T-helper 1 cell treated with Interleukin-12 subunit alpha and Interleukin-12 subunit beta and Interleukin-4 antibody, amounts not matched to agents 30 ng/mL and 1 ng/mL, for 36 hours (primary cell): ENCODE measurements around the gene AKAP13. TPM values are rescaled to one million over a fixed set of nuclear protein-coding genes. Genes with fewer than 3 reads are reported as not detected.

Experiments used
- intact Hi-C: fragments of 100-400 bp; cut with micrococcal nuclease; formaldehyde crosslinking; loops from one replicate; pipeline ENCODE4 v1.15.1; 2024
- total RNA-seq: library from RNA; stranded (reverse); gene quantifications from 2 replicates; pipeline ENCODE4 v1.2.3, GENCODE V29; 2022

AKAP13 gene
- total RNA-seq, 1 donor from 2014 or later = 184 TPM

DNA sequence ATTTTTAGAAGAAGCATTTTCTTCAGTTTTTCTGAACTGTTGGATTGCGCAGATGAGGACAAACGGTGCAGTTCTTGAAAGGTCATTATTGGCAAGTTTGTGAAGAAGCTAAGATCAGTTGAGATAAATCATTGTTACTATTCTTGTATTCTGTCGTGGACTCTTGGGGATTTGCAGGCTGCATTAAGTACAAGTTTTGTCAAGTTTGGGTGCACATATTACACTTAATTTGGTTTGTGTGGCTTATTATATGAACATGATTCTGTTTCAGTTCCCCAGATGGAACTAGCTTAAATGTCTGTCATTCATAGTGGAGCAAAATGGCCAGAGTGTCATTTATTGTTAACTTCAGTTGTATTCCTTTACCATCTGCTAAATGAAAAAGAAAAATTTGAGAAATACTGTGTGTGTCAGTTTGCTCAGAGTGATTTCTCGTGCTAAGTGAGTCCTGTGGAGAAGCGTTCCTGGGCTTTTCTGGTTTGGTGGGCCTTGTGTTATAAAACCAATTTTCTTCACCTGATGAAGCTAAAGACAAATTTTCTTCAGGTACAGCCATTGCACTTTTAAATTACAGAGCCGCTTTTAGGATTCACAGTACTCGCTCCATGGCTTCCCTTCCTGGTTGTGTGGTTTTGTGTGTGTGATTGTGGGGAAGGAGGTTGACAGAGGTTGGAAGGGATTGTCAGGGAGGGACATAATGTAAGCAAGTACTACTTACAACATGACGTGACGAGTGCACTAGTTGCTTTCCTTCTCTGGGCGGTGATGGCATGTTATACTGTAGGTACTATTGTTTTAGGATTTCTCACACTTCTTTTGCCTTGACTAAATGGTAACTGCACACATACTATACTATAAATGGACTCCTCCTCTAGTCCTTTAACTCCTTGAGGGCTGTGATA, 1.7 kb downstream of the AKAP13 start:
- intact Hi-C loops = loop anchor here (2.0 kb wide), 1 partner anchor 19 kb away; no protein-coding TSS in a partner anchor

DNA sequence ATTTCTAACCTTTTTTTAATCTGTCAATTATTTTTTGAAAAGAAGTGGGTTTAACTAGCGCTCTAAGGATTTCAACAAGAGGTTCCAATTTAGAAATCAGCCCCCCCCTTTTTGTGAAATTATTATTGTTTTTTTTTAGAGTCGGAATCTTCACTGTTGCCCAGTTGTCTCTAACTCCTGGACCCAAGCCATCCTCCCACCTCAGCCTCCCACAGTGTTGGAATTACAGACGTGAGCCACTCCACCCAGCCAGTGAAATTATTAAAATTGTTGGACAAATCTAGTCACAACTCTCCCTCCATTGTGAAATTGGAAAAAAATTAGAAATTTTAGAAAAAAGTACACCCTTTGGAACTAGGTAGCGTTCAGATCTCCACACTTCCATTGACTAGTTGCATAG, 2.5 kb downstream of the AKAP13 start:
- intact Hi-C loops = loop anchor here (2.0 kb wide), 1 partner anchor 18 kb away; no protein-coding TSS in a partner anchor

DNA sequence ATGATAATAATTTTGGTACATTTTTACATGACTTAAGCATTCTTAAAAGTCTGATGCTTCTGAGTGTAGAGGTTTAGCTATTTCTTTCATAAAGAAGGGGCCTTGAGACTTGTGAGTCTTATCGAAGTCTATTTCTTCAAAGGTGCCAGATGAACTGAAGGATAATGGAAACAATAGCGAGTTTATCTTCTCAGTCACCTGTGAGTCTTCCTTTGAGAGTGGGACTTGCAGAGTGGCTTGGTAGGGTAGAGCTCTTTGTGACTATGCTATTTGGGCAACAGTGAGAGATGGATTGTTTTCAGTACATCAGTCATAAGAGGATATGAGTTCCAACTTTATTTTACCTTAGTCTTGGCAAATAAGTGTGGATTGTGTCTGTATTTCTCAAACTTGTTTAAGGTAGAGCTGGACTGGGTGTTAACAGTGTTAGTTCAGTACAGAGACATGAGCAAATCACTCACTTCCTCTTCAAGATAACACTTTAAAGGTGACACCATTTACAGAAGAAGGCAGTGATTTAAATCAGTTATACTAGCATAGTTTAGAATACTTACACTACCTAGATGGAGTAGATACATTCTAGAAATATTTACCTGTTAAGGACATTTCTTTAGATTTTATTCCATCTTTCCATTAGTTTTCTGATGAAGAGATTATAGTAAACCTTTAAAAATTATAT, 3.2 kb downstream of the AKAP13 start:
- intact Hi-C loops = loop anchor here (2.0 kb wide), 1 partner anchor 17 kb away; no protein-coding TSS in a partner anchor

DNA sequence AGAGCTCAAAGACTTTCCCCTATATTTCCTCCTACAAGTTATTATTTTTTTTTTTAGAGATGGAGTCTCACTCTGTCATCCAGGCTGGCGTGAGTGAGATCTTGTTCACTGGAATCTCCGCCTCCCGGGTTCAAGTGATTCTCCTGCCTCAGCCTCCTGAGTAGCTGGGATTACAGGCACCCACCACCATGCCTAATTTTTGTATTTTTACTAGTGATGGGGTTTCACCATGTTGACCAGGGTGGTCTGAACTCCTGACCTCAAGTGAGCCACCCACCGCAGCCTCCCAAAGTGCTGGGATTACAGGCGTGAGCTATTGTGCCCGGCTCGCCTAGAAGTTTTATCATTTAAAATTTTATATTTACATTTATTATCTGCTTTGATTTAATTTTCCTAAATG, 5.9 kb downstream of the AKAP13 start:
- intact Hi-C loops = no loop called here

DNA sequence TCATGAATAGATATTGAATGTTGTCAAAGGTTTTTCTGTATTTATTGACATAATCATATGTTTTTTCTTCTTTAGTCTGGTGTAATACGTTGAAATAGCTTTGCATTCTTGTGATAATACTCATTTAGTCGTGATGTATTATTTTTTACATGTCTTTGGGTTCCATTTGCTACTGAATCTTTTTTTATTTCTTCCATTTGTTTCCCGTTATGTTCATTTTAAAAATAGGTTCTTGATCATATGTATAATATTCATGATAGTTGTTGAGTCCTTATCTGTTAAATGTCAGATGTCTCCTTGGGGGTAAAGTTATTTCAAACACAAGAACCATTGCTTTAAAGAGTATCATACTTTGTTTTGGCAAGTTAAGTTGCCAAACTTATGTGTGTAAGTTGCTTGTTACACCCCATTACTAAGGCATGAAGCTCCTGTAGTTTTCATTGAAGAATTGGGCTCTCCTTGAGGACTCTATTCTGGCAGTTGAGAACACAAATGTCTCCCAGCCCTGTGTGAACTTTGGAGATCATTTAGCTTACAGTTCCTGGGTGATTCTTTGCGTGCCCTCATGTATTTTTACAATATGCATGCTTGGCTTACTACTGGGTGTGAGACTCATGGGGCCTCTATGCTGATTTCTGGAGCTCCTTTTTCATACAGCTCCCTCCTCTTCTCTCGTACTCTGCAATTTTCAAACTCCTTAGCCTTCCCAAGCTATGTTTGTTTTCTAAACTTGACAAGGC, 8.3 kb downstream of the AKAP13 start:
- intact Hi-C loops = no loop called here

DNA sequence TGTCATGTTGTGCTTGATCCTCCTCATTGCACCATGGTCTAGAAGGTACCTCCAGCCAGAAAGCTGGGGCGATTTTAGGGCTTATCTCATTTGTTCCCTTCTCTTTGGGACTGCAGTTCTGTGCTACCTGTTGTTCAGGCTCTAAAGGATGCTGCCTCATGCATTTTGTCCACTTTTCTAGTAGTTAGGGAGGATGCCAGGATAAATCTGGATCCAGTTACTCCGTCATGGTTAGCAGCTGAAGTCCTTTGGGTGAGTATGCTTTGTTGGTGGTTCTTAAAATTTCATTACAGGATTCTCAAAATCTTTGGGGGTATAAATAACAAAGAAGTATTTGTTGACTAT, 8.9 kb downstream of the AKAP13 start:
- intact Hi-C loops = no loop called here

DNA sequence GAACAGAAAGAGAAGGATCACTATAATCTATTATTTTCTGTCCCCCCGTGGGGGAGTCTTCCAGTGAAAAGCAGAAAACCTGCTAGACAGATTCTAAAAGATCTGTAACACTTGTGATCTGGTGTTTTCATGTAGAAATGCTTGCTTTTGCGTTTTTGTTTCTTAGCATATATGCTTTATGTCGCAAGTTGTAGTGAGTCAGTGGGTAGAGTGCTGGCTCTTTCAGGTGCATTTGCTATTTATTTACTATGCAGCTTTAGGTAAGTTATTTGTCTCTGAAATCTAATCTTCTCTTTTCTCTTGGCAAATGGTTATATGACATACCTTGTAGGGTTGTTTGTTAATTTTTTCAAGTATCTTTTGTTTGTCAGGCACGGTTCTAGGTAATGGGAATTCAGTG, 9.4 kb downstream of the AKAP13 start:
- intact Hi-C loops = no loop called here

DNA sequence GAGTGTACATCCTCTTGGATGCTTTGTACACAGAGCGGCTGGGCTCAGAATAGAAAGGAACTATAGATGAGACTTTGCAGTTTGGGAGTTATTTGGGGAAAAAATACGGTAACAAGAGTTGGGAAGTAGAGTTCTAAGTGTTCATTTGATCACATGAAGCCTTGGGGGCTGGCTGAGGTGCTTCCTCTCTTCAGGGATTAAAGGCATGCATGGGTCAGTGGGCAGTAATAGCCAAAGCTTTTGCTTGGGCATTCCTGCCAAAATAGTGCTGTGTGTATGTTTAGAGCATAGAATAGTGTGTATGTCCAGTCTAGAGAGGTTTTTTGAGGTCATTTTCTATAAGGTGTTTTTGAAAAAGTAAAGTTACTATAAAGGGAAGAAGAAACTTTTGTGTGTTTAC, 12.8 kb downstream of the AKAP13 start:
- intact Hi-C loops = no loop called here

DNA sequence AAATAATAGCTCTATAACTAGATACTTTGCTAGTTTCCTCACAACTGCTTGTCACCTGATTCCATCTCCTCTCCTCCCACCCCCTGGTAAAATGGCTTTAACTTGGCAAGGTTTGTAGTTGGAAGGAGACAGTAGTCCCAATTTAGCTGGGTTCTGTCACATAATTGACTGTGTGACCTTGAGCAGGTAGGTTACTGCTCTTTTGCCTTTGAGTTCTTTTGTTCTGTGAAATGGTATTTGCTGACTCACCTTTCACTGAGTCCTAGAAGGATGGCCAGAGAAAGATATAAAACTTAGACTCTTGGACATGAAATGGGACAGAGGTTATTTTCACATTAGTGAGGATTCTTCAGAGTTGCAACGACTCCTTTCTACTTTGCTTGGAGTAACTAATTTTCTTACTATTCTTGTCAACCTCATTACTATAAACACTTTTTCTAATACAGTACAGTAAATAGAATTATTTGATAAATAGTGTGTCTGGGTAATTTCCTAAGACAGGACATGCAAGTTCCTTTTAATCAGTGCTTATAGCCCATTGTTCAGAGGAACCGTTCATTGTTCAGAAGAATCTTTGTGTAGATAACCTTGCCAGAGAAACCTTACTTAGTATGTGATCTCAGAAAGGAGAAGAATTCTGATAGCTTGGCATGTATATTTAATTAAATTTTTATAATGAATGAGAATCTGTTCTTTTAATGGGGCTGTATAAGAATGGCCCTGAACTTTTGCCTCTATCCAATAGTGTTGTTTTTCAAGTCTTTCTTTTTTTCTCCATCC, 14.3 kb downstream of the AKAP13 start:
- intact Hi-C loops = no loop called here

DNA sequence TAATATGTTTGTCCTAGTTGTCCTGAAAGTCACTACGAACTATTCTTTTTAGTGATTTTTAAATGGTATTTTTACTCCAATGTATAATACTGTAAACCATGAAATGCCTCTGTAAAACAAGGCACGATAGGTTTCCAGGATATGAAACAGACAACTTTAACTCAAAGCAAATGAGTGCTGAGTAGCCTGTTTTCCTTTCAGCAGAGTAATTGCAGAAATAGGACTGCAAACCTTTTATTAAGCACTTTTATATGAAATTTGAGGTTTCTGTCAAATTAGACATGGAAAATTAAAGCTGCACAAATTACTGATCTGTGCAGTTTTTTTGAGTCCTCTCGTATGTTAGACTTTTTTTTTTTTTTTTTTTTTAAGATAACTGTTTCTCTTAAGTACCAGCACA, 16.2 kb downstream of the AKAP13 start:
- intact Hi-C loops = no loop called here

DNA sequence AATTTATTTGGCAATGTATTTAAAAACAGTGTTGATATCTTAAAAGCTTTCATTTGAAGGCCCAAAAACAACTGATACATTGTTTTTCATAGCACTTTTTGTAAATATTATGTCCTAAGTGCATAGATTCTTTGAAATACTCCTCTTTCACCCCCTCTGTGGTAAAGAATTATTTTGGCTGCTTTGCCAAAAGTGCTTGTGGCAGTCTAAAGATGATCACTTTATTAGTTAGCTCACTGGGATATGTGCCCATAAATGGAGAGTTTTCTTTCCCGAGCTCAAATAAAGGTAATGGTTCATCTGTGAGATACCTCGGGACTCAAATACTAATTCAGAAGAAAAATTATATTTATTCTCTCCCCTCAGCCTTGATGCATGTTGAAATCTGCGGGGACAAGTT, 16.7 kb downstream of the AKAP13 start:
- intact Hi-C loops = no loop called here

DNA sequence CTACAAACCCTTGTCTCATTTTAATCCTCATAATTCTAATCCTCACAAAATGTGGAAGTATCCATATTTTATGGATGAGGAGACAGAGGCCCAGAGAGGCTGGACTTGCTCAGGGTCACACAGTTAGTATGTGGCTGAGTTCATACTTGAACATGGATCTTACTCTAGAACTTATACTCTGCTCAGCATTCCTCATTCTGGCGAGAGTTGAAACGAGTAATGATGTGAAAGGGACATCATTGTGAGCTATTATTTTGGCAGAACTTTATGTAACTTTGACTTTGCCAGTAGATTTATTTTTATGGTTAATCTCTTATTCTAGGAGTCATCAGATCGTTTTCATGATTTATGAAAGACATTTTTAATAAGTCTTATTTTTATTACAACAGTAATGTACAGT, 17.5 kb downstream of the AKAP13 start:
- intact Hi-C loops = no loop called here

DNA sequence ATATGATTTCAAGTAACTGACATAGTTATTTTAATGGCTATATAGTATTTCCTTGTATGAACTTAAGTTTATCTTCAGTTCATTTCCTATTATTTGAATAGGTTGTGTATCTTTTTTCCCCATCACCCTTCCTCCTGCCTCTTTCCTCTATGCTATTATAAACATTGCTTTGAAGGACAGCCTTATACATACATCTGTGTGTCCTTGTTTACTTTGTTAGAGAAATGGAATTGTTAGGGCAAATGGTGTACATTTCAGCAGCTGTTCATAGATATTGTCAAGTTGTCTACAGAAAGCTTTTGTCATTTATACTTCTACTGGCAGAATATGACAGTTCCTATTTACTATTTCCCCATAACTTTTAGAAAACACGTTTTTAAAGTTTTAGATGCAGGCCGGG, 18.4 kb downstream of the AKAP13 start:
- intact Hi-C loops = no loop called here

DNA sequence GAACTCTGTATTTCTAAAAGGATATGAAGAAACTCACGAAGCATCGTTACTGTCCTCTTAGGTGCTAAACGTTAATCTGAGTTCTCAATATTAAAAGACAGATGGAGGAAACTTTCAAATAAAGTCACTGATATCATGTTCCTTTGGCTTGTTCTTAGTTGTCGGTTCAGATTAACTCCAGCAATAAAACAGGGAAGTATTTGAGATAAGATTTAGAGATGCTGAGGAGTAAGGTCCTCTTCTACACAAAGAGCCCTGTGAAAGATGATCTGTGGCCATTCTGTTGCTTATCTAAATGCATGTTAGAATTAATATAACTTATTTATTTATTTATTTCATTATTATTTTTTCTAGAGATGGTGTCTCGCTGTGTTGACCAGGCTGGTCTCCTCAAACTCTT, 19.2 kb downstream of the AKAP13 start:
- intact Hi-C loops = loop anchor here (2.0 kb wide), 1 partner anchor 17 kb away; no protein-coding TSS in a partner anchor

DNA sequence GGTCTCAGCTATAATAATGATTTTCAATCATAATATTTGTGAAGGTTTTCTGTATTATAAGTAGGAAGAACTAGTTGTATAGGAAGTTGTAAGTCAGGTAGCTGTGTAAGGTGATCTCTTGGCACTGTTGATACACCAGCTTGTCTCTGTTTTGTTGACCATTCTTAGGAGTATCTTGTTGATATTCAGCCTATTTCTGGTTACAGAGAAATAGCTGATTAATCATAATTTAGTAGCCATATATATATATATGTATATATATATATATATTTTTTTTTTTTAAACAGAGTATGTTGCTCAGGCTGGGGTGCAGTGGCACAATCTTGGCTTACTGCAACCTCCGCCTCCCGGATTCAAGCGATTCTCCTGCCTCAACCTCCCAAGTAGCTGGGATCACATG, 20.2 kb downstream of the AKAP13 start:
- intact Hi-C loops = loop anchor here (2.0 kb wide), 1 partner anchor 18 kb away; no protein-coding TSS in a partner anchor

DNA sequence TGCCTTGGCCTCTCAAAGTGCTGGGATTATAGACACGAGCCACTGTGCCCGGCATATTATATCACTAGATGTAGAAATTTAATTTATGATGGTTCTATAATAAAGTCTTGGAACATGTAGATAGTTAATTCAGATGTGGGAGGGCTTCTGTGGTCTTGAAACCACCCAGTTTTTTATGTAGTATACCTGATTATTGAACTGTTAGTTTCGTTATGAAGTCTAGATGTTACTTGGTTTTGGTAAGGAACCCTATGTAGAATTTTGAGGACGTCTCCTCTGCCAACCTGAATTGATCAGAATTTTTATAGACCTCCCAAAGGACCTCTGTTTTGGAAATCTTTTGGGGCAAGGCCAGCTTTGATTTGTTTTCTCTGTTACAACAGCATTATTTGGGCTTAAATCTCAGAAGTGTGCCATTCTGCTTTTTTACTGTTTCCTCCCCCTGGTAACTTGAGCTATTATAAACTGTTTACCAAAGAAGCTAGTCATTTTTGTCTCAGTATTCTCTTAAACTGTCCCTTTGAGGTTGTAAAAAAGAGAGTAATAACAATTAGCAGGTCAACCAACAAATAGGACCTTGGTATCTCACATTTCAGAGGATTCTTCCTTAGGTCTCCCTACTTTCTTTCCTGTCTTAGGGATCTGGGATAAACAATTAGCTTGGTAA, 20.8 kb downstream of the AKAP13 start:
- intact Hi-C loops = loop anchor here (2.0 kb wide), 1 partner anchor 18 kb away; no protein-coding TSS in a partner anchor

DNA sequence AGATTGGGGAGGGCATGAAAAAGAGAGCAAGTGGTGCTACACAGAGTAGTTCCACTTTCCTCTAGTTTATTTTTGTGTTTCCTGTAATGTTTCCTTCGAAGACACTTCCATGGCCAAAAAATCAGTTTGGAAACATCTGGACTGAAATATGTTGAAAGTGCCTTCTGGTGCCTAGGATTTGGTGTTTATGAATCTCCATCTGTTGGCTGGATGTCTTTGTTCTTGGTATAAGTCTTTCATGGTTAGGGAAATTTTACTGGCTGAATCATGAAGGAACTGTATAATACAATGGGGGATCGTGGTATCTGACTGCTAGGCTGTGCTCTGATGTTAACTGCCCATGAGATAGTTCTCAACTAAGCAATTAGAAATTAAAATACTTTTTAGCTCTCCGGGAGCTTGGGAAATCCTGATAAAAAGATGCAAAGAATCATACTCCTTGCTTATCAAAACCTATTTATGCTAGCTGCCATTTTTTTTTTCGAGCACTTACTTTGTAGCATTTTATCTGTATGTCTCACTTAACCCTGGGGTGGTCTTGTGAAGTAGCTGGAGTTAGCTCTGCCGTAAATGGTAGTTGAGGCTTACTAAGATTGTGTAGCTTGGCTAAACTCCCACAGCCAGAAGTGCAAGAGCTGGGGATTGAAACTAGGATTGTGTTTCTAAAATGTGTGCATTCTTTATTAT, 21.9 kb downstream of the AKAP13 start:
- intact Hi-C loops = no loop called here

DNA sequence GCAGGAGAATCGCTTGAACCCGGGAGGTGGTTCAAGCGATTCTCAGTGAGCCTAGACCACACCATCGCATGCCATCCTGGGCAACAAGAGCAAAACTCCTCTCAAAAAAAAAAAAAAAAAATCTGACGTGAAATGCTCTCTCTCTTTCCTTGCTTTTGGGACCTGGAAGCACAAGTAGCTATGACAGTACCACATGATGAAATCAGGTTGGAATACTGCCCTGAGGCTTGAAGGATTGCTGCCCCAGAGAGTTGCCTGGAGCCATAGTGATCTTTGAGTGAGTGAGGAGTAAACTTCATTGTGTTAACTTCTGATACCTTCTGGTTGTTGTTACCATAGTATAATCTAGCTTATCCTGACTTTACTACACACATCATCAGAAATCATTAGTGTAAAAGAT, 23.3 kb downstream of the AKAP13 start:
- intact Hi-C loops = no loop called here

DNA sequence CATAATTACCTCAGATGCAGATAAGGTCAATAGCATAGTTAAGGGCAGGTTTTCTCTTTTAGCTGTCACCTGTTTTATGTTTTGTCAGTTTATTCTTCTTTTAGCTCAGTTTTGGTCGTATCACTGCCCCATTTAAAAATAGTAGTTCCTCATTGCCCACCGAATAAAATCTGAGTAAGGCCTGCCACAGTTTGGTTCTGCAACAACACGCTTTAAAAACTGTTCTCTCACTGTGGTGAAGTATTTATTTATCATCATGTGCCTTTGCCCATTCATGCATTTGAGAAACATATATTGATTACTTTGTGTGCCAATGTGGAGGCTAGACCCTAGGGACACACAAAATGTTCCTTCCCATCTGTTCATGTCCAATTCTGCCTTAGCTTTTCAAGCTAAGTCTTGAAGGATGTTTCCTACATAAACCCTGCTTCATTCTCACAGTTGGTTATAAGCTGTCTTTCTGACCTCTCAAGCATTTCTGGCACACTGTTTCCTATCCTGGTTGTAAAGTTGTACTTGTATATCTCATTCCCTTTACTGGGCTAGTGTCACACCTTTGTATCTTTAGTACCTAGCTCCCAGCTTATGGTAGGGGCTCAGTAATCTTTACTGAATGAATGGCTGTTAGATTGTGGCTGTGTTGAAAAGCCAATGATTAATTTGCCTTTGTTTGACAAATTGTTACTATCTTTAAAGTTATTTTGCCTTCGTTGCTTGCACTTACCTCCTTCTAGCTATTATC, 23.9 kb downstream of the AKAP13 start:
- intact Hi-C loops = no loop called here
